GM12864 (cell line): ENCODE data around the gene CACNA2D3.

ENCODE experiments used
- DNase-seq: peaks from one replicate; pipeline ENCODE4 v3.0.0-alpha.2; 2011; ENCODE audit warnings: low read depth
- H3K4me3 ChIP-seq: 2 replicates; pipeline ENCODE4 v1.5.1; 2011; ENCODE audit warnings: mild to moderate bottlenecking, low read depth, low read length, control low read depth
- TF ChIP-seq, protein P1 (sequence below): IDR thresholded peaks from 2 replicates; pipeline ENCODE4 v1.5.1; 2011; ENCODE audit warnings: low read depth, mild to moderate bottlenecking, moderate library complexity, low read length, control low read depth, inconsistent platforms; ENCODE audit errors: missing control alignments

CACNA2D3 gene

DNA sequence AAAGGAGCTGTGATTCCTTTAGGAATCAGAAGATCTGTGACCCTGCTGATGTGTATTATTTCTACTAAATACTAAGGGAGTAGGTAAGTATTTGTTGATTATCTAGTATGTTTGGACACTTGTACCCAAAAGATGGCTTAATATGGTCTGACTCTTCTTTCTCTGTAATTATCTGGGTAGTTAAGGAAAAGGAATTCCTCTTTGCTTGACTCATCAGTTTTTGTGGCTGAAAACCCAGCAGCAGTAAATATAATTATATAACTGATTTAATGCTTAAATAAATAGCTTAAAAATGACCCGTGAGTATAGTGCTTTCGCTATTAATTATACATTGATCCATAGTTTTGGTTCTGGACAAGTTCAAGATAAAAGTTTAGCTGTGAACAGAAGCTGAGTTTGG is 649.7 kb downstream of the CACNA2D3 start:
- no peak for DNase-seq
- TF ChIP-seq, protein P1, sequence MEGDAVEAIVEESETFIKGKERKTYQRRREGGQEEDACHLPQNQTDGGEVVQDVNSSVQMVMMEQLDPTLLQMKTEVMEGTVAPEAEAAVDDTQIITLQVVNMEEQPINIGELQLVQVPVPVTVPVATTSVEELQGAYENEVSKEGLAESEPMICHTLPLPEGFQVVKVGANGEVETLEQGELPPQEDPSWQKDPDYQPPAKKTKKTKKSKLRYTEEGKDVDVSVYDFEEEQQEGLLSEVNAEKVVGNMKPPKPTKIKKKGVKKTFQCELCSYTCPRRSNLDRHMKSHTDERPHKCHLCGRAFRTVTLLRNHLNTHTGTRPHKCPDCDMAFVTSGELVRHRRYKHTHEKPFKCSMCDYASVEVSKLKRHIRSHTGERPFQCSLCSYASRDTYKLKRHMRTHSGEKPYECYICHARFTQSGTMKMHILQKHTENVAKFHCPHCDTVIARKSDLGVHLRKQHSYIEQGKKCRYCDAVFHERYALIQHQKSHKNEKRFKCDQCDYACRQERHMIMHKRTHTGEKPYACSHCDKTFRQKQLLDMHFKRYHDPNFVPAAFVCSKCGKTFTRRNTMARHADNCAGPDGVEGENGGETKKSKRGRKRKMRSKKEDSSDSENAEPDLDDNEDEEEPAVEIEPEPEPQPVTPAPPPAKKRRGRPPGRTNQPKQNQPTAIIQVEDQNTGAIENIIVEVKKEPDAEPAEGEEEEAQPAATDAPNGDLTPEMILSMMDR, result no peak
- H3K4me3 ChIP-seq, result no peak overlapping the region

DNA sequence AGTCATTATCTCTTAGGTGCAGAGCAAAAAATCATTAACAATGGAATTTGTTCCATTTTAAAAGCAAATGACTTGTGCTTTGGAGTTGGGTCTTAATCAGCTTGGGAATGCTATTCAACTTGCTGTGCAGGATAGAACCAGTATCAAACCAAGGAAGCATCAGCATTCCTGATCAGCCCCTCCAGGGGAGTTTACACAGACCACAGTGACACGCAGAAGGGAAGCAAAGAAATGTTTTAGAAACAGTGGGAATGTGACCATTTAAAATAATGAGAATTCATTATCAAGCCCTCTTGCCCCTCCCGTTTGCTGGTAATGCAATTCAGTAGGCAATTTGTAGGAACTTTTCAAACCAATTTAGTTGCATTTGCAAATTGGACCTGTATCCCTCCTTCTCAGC is 650.4 kb downstream of the CACNA2D3 start:
- no peak overlapping the region for H3K4me3 ChIP-seq
- TF ChIP-seq, protein P1, result no peak
- no peak for DNase-seq

DNA sequence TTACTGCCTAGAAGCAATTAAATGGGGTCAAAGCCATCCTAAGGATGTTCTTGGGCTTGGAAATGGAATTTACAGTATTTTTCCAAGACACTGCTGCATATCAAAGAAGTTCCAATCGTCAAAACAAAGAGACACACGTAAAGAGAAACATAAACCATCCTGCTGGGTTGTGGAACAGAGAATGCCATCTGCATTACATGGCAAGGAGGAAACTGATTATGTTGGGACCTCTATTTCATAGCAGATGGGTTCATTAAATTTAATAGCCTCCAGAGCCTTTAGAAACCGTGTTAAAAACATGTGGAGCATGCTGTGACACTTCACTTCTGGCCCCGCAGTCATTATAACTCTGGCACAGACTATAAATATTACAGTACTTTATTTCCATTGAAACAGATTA is 650.9 kb downstream of the CACNA2D3 start:
- DNase-seq, result no peak
- H3K4me3 ChIP-seq, result no peak overlapping the region
- TF ChIP-seq, protein P1, result no peak

DNA sequence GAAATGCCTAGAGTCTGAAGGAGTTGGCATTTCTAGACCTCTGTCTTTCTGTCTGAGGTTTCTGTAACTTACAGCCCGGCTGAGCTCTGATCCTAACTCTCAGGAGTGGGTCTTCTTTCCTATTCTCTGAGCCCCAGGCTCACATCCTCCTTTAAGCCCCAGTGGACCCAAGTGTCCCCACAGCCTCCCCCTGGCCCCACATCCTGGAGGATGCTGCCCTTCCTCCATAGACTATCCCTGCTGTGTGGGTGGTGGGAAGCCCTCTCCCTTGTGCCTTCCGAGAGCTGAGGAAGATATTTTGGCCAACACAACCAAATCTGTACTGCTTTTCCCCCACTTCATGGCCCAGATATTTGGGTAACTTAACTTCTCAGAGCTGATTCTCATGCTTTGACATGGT is 654.2 kb downstream of the CACNA2D3 start:
- no peak overlapping the region for H3K4me3 ChIP-seq
- TF ChIP-seq, protein P1, result no peak
- no peak for DNase-seq

DNA sequence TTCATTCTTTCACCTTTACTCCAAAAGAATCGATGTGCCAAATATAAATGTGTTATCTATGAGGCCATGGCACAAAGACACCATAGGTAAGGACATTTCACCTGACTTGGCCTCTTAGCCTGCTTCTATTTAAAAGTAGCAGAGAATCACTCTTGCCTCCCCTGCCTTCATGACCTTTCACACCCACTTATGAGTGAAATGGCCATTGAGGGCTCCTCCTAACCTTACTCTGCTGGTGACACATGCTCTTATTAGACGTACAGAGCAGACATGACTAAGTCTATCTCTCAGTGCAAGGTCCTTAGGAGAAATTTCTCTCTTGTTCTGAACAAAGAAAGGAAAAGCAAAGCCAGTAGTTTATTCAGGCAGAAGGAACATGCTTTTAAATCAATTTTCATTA is 654.8 kb downstream of the CACNA2D3 start:
- H3K4me3 ChIP-seq, result no peak overlapping the region
- TF ChIP-seq, protein P1, result no peak
- no peak for DNase-seq

DNA sequence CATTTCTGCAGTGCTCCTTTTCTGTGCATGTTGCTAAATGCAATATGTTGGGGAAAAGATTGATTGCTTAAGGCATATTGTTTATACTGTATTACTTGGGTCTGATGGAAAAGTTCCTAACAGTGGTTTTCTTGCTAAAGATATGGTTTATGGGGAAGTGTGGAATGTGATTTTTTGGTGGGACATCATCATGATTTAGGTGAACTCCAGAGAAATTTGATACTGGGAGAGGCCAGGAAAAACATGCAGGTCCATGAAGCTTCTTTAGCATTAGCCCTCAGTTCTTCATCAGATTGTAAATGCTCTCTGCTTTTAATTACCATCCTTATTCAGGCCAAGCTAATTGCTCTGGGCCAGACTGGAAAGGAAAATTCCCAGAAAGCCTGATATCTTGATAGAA is 658.0 kb downstream of the CACNA2D3 start:
- DNase-seq, result no peak
- no peak overlapping the region for H3K4me3 ChIP-seq
- TF ChIP-seq, protein P1, result no peak

DNA sequence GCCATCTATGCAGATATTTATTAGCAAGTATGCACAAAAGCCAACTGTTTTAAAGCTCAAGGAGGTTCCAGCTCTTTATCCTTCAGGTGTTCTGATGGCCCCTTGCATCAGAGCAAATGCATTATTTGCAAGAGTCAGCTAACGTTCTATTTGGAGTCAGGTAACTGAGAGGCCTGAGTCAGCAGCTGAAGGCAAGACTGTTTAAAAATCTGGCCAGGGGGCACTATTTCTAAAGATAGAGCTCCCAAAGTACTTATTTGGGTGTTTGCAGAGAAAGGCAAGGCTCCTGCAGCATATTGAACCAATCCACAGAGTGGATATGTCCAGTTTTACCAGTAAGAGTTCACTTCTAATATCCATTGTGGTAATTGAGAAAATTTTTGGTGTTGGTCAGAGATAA is 659.4 kb downstream of the CACNA2D3 start:
- TF ChIP-seq, protein P1, result no peak
- DNase-seq, result no peak

More for the DNA sequence above, 659.4 kb downstream of the CACNA2D3 start:
- no peak overlapping the region for H3K4me3 ChIP-seq
